ENCODE measurements around the gene TMC6.

TMC6 gene

DNA sequence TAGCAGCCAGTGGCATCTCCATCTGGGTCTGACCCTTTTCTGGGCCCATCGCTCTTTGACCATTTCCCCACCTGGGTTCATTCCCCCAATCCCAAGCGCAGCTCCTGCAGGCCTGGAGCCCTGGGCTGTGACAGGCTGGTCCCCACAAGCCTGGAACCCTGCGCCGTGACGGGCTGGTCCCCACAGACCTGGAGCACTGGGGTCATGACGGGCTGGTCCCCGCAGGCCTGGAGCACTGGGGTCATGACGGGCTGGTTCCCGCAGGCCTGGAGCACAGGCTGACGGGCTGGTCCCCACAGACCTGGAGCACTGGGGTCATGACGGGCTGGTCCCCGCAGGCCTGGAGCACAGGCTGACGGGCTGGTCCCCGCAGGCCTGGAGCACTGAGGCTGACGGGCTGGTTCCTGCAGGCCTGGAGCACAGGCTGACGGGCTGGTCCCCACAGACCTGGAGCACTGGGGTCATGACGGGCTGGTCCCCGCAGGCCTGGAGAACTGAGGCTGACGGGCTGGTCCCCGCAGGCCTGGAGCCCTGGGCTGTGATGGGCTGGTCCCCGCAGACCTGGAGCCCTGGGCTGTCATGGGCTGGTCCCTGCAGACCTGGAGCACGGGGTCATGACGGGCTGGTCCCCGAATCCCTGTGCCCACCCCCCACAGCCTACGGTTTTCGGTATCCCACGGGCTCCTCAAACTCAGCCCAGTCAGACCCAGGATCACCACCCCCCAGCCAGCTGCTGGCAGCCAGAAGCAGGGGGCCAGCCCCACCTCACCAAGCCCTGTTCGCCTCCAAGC lies 16.6 kb downstream of the TMC6 start:
- DNase-seq (ENCODE audit: low read depth in 2 of 3, low spot score in 2 of 3): no peak

DNA sequence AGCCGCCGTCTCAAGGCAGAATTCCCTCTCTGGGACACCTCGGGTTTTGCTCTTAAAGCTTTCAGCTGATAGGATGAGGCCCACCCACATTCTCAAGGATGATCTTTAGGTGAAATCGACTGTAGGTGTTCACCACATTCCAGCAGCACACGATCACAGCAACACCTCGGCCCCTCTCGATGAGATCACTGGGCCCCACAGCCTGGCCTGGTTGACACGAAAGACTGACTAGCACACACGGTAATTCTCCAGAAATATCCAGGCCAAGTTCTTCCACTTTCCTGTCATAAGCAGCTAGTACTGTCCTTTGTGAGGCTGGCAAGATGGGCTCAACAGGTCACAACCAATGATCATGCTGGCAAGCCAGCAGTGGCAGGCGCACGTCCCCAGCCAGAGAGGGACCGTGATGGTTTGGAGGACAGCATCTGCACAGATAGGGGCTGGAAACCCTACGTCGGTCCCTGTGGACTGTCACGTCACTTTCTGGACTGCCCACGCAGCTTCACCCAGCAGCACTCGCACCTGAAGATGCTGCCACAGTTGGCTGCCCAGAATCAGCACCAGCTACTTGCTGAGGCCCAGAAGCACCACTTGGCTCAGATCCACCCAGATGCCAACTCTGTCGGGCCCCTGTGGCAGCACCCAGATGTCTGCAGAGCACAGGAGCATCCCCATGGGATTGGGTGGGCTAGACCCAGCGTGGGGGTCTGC lies 17.4 kb downstream of the TMC6 start:
- no peak for DNase-seq (ENCODE audit: low read depth in 2 of 3, low spot score in 2 of 3)

DNA sequence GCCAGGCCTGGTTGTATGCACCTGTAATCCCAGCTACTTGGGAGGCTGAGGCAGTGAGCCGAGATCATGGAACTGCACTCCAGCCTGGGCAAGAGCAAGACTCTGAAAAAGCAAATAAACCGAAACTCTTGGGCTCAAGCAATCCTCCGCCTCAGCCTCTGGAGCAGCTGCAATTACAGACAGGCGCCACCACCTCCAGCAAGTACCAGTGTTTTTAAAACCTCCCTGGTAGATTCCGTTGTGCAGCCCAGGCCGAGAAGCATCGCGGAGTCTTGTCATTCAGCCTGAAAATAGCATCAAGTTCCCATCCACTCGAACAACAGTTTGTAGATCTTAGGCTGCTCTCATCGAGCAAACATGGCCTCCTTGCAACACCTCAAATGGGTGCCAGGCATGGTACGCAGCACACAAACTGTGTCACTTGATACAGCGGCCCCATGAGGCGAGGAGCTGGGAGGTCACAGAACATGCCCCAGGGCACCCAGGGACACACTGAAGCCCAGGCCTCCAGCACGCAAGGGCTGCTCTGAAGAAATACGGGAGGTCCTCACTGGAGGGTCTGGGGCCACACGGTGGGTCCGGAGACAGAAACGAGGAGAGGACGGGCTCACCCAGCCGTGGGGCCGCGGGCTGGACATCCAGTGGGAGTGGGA lies 18.1 kb downstream of the TMC6 start:
- no peak for DNase-seq (ENCODE audit: low read depth in 2 of 3, low spot score in 2 of 3)

DNA sequence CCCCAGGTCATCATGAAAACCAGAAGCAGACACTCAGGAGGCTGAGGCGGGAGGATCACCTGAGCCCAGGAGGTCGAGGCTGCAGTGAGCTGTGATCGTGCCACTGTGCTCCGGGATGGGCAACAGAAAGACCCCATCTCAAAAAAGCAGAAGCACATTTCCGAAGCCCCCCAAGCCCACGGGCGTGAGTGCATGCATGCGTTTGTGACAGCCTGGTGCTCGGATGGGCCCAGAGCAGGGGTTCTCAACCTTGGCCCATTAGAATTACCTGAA lies 19.1 kb downstream of the TMC6 start:
- DNase-seq (ENCODE audit: low read depth in 2 of 3, low spot score in 2 of 3): no peak

DNA sequence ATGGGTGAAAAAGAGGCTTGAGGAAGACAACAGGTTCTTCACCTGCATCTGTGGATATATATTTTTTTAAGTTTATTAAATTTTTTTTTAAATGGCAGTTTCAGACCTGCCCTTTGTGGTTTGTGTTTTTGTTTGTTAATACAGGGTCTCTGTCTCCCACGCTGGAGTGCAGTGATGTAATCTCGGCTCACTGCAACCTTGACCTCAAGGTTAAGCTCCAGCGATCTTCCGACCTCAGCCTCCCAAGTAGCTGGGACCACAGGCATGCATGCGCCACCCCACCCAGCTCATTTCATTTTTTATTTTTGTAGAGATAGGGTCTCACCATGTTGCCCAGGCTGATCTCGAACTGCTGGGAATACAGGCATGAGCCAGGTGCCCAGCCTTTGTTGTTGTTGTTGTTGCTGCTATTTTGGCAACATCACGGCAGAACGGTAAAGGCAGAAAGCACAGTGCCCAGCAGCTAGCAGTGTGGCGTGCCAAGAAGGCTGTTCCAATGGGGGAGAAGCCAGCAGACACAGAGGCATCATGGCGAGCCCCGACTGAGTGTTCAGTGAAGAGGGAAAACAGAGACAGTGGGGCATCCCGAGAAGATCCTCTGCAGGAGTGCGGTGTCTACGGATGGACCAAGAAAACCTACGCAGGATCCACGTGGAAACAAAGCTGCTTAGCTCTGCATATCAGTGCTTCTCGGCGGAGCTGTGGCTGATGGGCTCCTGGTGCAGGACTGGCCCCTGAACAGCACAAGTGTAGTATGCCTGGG lies 19.6 kb downstream of the TMC6 start:
- DNase-seq (ENCODE audit: low read depth in 2 of 3, low spot score in 2 of 3): no peak

DNA sequence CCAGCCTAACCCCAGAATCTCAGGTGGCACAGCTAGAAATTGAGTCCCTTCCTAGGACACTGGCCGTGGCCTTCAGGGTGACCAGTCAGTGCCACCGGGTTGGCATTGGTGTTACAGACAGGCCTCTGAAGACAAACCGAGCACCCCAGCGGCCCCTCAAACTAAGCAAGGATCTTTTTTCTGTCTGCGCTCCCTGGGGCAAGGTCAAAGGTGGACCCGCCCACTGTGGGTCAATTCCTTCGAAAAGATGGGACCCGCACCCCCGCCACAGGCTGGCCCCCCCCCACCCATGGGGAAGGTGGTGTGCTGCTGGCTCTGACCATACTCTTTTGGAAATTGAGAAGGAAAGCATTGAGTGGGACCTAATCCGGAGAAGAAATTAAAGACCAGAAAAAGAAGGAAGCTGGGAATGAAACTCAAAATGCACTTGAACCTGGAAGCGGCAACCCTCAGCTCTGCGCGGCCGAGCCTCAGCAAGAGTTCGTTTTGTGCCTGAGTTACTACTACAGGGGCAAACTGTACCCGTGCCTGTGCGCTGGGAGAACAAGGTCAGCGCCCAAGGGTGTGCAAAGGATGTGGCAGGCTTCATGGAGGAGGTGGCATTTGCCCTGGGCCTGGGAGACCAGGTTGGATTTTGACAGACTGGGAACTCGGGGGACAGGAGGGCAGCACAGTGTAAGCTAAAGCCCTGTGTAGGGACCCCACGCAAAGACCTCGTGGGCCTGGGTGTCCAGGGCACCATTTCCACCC lies 20.4 kb downstream of the TMC6 start:
- DNase-seq (ENCODE audit: low read depth in 2 of 3, low spot score in 2 of 3): no peak

- DNase-seq (ENCODE audit: low read depth in 2 of 3, low spot score in 2 of 3): no peak
Observed at GRCh38 chr17:78107457-78107856, 21.1 kb downstream of the TMC6 start.

- DNase-seq (ENCODE audit: low read depth in 2 of 3, low spot score in 2 of 3): no peak
Observed at GRCh38 chr17:78106211-78106610, 22.3 kb downstream of the TMC6 start.

- DNase-seq (ENCODE audit: low read depth in 2 of 3, low spot score in 2 of 3): no peak
Observed at GRCh38 chr17:78105551-78105950, 23.0 kb downstream of the TMC6 start.

GRCh38 chr17:78105101-78105500 lies 23.5 kb downstream of the TMC6 start:
- no peak for DNase-seq (ENCODE audit: low read depth in 2 of 3, low spot score in 2 of 3)

- no peak for DNase-seq (ENCODE audit: low read depth in 2 of 3, low spot score in 2 of 3)
Observed at GRCh38 chr17:78104540-78104941, 24.0 kb downstream of the TMC6 start.

GRCh38 chr17:78103311-78103710 lies 25.2 kb downstream of the TMC6 start:
- DNase-seq (ENCODE audit: low read depth in 2 of 3, low spot score in 2 of 3): no peak

DNA sequence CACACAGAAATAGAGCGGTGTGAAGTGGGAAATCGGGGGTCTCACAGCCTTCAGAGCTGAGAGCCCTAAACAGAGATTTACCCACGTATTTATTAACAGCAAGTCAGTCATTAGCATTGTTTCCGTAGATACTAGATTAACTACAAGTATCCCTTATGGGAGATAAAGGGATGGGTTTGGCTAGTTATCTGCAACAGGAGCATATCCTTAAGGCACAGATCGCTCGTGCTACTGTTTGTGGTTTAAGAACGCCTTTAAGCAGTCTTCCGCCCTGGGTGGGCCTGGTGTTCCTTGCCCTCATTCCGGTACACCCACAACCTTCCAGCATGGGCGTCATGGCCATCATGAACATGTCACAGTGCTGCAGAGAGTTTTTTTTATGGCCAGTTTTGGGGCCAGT lies 27.0 kb downstream of the TMC6 start:
- no peak for DNase-seq (ENCODE audit: low read depth in 2 of 3, low spot score in 2 of 3)

DNA sequence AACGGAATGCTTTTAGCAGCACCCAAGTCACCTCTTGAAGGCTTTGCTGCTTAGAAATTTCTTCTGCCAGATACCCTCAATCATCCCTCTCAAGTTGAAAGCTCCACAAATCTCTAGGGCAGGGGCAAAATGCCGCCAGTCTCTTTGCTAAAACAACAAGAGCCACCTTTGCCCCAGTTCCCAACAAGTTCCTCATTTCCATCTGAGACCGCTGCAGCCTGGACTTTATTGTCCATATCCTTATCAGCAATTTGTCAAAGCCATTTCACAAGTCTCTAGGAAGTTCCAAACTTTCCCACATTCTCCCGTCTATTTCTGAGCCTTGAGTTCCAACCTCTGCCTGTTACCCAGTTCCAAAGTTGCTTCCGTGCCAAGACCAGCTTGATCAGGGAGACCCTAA lies 27.4 kb downstream of the TMC6 start:
- DNase-seq (ENCODE audit: low read depth in 2 of 3, low spot score in 2 of 3): no peak

DNA sequence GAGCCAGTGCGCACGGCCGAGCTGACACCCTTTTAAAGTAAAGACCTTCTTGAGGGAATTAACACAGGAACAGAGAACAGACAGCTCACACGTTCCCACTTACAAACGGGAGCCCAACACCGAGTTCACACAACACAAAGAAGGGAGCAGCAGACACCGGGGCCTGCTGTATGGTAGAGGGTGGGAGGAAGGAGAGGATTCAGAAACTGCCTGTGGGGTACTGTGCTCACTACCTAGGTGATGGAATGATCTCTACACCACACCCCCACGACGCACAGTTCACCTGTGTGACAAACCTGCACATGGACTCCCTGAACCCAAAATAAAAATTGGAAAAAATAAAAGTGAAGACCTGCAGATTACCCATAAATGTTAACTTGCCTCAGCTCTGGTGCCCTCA lies 32.5 kb downstream of the TMC6 start:
- DNase-seq (ENCODE audit: low read depth in 2 of 3, low spot score in 2 of 3): no peak

GRCh38 chr17:78095035-78095434 lies 33.5 kb downstream of the TMC6 start:
- DNase-seq (ENCODE audit: low read depth in 2 of 3, low spot score in 2 of 3): no peak

GRCh38 chr17:78092794-78093324 lies 35.7 kb downstream of the TMC6 start:
- DNase-seq (ENCODE audit: low read depth in 2 of 3, low spot score in 2 of 3): no peak

DNA sequence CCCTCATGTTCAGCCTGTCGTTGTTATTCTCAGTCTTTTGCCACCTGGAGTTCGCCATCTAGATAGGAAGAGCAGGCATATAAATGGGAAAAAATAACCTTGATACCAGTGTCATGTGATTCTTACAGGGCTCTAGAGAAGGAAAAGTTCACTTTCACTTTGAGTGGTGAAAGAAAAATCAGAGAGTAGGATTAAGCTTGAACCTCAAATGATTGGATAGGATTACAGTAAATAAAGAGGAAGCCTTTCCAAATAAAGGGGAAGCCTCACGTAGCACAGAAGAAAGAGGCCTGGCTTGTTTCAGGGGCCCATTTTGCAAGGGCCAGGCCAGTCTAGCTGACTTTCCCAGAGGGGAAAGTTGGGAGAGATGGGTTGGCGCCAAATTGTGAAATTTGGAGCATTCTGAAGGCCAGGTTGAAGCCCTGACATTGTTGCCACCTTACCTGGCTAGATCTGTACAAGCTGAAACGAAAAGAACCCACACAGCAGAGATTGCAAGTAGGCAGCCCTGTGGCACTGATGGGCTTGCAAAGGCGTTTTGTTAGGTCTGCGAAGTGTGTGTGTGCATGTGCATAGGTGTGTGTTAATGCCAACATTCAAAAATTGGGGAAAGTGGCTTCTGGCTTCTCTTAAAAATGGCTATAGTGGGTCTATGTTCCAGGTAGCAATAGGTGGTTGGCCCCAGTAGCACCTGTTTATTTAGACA lies 38.8 kb downstream of the TMC6 start:
- DNase-seq (ENCODE audit: low read depth in 2 of 3, low spot score in 2 of 3): no peak

DNA sequence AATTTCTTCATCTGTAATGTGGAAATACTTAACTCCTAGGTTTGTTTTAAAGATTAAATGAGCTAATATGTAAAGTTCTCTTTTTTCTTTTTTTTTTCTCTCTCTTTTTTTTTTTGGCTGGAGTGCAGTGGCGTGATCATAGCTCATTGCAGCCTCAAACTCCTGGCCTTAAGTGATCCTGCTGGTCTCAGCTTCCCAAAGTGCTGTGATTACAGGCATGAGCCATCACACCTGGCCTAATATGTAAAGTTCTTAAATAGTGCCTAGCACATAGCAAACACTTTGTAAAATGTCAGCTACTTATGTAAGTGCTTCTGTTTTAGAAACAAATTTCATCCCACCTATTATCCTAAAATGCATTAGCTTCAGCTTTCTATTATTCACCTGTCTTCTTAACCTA lies 40.0 kb downstream of the TMC6 start:
- no peak for DNase-seq (ENCODE audit: low read depth in 2 of 3, low spot score in 2 of 3)

- DNase-seq (ENCODE audit: low read depth in 2 of 3, low spot score in 2 of 3): no peak
Observed at GRCh38 chr17:78086740-78087139, 41.8 kb downstream of the TMC6 start.

All from activated CD8-positive, alpha-beta memory T cell treated with anti-CD3 and anti-CD28 coated beads for 48 hours (primary cell).